ENCODE measurements around the gene GPR183.

- no peak for TF ChIP-seq CTCF (IDR thresholded peaks at IDR 0.05)
- no peak for TF ChIP-seq ZFX (IDR thresholded peaks at IDR 0.05; ENCODE audit: borderline replicate concordance)
These were observed 44.6 kb upstream of the GPR183 start for GRCh38 chr13:99351772-99352171.
